Measurements from ENCODE around the gene ABAT.

DNA sequence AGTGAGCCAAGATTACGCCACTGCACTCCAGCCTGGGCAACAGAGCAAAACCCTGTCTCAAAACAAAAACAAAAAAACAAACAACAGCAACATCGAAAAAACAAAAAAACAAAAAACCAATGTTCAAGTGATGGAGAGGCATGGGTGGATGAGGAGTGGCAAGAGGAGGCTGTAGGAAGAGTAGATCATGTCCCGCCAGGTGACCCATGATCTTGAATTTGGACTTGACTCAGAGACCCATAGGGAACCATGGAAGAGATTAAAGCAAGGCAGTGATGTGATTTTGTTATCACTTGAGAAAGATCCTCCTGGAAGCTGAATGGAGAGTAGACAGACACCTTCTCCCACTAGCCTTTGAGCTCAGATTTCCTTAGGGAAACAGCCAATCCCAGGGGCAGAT is 11.2 kb downstream of the ABAT start:
- TF ChIP-seq, protein P1, sequence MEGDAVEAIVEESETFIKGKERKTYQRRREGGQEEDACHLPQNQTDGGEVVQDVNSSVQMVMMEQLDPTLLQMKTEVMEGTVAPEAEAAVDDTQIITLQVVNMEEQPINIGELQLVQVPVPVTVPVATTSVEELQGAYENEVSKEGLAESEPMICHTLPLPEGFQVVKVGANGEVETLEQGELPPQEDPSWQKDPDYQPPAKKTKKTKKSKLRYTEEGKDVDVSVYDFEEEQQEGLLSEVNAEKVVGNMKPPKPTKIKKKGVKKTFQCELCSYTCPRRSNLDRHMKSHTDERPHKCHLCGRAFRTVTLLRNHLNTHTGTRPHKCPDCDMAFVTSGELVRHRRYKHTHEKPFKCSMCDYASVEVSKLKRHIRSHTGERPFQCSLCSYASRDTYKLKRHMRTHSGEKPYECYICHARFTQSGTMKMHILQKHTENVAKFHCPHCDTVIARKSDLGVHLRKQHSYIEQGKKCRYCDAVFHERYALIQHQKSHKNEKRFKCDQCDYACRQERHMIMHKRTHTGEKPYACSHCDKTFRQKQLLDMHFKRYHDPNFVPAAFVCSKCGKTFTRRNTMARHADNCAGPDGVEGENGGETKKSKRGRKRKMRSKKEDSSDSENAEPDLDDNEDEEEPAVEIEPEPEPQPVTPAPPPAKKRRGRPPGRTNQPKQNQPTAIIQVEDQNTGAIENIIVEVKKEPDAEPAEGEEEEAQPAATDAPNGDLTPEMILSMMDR (IDR thresholded peaks at IDR 0.05): no peak
- no peak for TF ChIP-seq POLR2A (IDR thresholded peaks at IDR 0.05)

Measured in right lobe of liver (tissue), 4 donors.